Dendritic cell treated with granulocyte-macrophage colony-stimulating factor and Interleukin-4, amounts not matched to agents 40 ng/mL and 50 ng/mL, for 4 days (primary cell): ENCODE measurements around the gene GBGT1.
"Not testable (repeated sequence)": the region's sequence is repeated elsewhere in the genome, so short reads cannot be mapped to it uniquely, and the experiment has no call there.

Experiments used
- H3K27ac Mint-ChIP-seq: one replicate; pipeline ENCODE4 v1.8.0; 2022; ENCODE audit warnings: mild to moderate bottlenecking, mixed read lengths
- H3K27me3 Mint-ChIP-seq: one replicate; pipeline ENCODE4 v1.8.0; 2022; ENCODE audit warnings: mild to moderate bottlenecking, mixed read lengths
- H3K36me3 Mint-ChIP-seq: one replicate; pipeline ENCODE4 v1.8.0; 2022; ENCODE audit warnings: low read depth, mixed read lengths
- H3K4me1 Mint-ChIP-seq: one replicate; pipeline ENCODE4 v1.8.0; 2022; ENCODE audit warnings: low read depth, mixed read lengths
- H3K4me3 Mint-ChIP-seq: one replicate; pipeline ENCODE4 v1.8.0; 2022; ENCODE audit warnings: mild to moderate bottlenecking, moderate library complexity, mixed read lengths
- H3K9me3 Mint-ChIP-seq: one replicate; pipeline ENCODE4 v1.8.0; 2022; ENCODE audit warnings: mixed read lengths
- intact Hi-C: fragments of 100-400 bp; cut with micrococcal nuclease; formaldehyde crosslinking; loops from one replicate; pipeline ENCODE4 v1.15.0; 2022

Gene GBGT1

DNA sequence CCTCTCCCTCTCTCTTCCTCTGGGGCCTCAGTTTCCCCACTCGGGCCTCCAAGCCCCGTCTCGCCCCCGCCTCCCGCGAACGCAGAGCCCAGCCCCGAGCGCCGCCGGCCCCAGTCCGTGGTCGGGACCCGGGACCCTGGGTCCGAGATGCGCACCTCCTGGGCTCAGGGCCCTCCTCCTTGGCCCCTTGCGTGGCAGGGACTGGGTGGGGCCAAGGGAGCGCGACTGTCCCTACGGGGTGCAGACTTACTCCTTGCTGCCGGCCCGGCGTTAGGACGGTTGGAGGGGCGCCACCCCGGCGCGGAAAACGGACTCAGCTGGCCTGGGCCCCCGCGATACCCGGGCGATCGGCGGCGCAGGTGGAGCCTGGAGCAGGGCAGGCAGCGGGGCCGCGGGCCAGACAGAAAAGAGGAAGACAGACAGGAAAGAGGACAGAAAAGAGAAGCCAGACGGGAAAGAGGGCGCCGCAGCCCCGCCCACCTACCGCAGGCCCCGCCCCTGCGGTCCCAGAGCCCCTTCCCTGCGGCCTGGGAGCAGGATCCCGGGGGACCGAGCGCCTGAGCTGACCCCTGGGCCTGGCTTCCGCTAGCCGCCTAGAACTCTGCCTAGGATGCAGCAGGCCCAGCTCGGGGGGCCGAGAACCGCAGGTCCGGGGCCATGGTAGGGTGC is at the start of gene GBGT1:
GBGT1 (minus strand) TSS at position 411 of the 669 bp plus-strand sequence. CDS start 1,502 bp downstream, outside the sequence.
- Mint-ChIP-seq H3K36me3 (peaks cover 51% of the 10 kb centered on the region), H3K9me3 (no peaks in the 10 kb centered on the region), H3K27ac (peak within 1 kb of the TSS; percentile 92), H3K27me3 (peaks cover 12% of the 10 kb centered on the region), H3K4me3 (peak within 1 kb of the TSS; percentile 94), H3K4me1 (peaks cover 55% of the 10 kb centered on the region)
- intact Hi-C loops = no loop called here

DNA sequence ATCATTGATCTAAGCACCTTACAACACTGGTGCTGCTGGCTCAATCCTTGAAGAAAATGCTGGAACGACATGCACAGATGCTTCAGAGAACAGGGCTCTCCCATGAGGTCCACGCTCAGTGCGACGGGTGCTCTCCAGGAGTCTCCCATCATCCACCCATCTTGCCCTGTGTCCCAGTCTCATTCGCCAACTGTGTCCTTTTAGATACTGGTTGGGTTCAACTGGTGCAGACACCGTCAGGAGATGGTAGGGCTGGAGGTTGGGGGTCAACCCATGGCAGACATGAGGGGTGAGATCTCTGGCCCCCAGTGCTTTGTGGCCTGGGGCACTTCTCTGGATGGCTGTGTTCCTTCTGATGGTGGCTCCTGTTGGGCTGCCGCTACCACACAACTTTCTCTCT is 46.9 kb upstream of the GBGT1 start:
- no peaks in the 10 kb centered on the region for H3K9me3 Mint-ChIP-seq
- H3K36me3 Mint-ChIP-seq = no peaks in the 10 kb centered on the region
- H3K27ac Mint-ChIP-seq = no peak overlapping the region
- no peak overlapping the region for H3K4me3 Mint-ChIP-seq
- intact Hi-C loops = no loop called here
- H3K4me1 Mint-ChIP-seq = no peaks in the 10 kb centered on the region
- H3K27me3 Mint-ChIP-seq = peaks cover 26% of the 10 kb centered on the region

DNA sequence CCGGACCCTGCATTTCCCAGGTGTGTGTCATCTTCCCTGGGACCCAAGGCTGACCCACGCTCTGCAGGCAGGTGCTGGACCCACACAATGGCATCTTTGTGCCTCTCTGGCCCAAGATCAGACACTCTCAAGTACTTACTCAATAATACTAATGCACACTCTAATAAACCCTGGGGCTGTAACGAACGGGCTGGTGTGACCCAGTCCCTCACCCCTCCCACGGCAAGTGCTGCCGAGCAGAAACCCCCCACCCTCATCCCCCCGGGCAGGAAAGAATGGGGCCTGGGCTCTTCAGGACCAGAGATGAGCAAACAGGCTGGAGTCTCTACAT is 46.5 kb upstream of the GBGT1 start:
- no peak overlapping the region for H3K27ac Mint-ChIP-seq
- intact Hi-C loops = no loop called here
- no peaks in the 10 kb centered on the region for H3K9me3 Mint-ChIP-seq
- no peak overlapping the region for H3K4me3 Mint-ChIP-seq
- H3K36me3 Mint-ChIP-seq = no peaks in the 10 kb centered on the region
- H3K4me1 Mint-ChIP-seq = no peaks in the 10 kb centered on the region
- H3K27me3 Mint-ChIP-seq = peaks cover 23% of the 10 kb centered on the region

DNA sequence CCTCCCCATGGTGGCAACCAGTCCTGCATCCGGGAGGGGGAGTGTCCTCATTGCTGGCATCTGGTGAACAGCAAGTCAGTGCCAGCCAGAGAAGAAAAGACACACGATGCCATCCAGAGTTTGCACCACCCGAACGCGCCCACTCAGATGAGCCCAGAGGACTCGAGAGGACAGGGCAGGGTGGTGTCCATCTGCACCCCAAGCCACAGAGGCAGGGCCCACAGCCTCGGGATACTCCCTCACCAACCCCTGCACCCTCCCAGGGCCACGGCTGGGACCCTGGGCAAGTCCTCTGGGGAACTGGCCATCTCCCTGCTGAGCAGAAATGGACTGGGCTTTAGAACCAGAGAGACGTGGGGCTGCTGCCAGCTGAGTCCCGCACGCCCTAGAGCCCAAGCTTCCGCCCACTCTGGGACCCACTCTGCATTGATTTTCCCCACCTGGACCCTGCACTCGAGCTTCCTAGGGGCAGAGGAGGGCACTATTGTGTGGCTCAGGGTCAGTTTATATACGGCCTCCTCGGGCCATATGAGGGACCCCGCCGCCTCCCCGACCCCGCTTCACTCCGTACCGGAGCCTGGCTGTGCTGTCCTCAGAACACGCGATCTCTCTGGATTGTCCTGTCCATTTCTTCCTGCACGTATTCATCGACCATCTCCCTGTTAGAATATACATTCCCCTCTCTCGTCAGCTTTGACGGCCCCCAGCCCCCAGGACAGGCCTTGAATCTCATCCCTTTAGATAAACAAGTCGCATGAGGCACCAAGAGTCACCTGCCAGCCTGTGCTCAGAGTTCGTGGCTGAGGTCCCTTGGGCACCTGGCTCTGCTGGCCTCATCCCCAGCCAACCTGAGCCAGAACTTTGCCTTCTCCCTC is 45.9 kb upstream of the GBGT1 start:
- H3K27me3 Mint-ChIP-seq = peaks cover 20% of the 10 kb centered on the region
- H3K27ac Mint-ChIP-seq, H3K9me3 Mint-ChIP-seq, H3K4me3 Mint-ChIP-seq, H3K4me1 Mint-ChIP-seq, intact Hi-C loops, H3K36me3 Mint-ChIP-seq: not testable (repeated sequence)

DNA sequence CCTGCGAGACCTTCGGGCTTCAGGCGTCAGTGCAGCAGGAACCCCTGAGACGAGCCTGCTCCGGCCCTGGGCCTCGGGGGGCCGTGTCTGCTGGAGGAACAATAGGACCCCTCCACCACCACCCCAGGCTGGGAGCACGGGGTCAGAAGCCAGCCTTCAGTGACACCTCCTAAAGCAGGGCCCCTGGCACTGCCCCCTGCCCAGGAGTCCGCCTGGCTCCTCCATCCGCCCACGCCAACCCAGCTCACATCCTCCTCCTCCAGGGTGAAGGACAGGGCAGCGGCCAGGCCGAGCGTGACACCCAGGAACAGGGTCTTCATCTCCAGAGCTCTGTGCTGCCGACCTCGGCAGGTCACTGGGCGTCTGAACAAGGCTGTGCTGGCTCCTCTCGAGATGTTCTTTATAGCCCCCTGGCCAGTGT is 45.2 kb upstream of the GBGT1 start, which contains the start of gene OBP2B:
OBP2B (minus strand) TSS at position 371 of the 421 bp plus-strand sequence; CDS start at position 320, 51 bp downstream.
- H3K27me3 Mint-ChIP-seq = peaks cover 16% of the 10 kb centered on the region
- H3K9me3 Mint-ChIP-seq, H3K4me3 Mint-ChIP-seq, intact Hi-C loops, H3K36me3 Mint-ChIP-seq, H3K4me1 Mint-ChIP-seq, H3K27ac Mint-ChIP-seq: not testable (repeated sequence)

DNA sequence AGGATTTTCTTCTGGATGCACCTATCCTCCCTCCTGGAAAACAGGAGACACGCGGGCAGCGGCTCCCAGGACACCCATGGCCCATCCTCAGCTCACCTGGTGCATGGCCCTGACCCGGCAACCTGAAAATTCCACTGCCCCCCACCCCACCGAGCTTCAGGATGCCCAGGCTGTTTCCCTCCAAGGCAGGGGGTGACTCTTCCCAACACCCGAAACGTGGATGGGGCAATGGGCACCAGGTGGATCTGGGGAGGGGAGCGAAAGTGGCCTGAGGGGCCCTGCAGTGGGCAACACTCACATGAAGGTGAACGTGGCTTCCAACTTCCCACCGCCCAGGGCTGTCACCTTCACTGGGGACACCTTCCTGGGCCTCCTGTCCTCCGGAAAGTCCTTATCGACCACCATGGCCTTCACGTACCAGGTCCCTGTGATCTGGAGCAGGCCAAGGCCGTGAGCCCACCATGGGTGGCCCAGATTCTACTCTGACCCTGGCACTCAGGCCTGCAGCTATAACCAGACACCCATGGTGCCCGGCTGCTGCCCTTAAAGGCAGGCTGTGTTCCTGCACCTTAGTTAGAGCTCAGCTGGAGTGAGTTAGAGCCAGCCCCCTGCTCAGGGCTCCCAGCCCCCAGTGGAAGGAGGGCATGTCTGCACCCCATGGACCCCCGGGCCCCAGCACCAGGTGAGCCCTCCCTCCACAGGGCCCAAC is 44.6 kb upstream of the GBGT1 start:
- H3K4me3 Mint-ChIP-seq, intact Hi-C loops, H3K9me3 Mint-ChIP-seq, H3K4me1 Mint-ChIP-seq, H3K36me3 Mint-ChIP-seq, H3K27ac Mint-ChIP-seq: not testable (repeated sequence)
- peaks cover 15% of the 10 kb centered on the region for H3K27me3 Mint-ChIP-seq

DNA sequence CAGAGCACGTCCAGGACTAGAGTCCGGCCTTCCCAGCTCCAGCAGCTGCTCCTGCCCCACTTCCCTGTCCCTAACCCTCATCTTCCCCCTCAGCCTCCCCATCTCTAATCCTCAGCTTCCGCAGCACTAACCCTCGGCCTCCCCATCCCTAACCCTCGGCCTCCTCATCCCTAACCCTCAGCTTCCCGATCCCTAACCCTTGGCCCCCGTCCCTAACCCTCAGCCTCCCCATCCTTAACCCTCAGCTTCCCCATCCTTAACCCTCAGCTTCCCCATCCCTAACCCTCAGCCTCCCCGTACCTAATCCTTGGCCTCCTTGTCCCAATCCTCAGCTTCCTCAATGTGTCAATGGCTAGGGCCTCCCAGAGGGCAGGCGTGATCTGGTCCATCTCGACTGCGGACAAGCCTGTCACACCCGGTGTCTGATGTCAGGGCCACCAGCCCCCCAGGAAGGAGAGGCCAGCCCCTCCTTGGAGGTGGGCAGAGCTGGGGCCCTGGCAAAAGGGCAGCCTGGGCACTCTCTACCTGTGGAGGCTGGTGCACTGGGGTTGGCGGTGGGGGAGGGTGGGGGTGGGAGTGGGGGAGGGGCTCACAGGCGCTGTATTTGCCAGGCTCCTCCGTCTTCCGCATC is 43.9 kb upstream of the GBGT1 start:
- no peak overlapping the region for H3K27ac Mint-ChIP-seq
- H3K27me3 Mint-ChIP-seq = peaks cover 10% of the 10 kb centered on the region
- H3K36me3 Mint-ChIP-seq = no peaks in the 10 kb centered on the region
- no peaks in the 10 kb centered on the region for H3K4me1 Mint-ChIP-seq
- H3K9me3 Mint-ChIP-seq = no peaks in the 10 kb centered on the region
- intact Hi-C loops = no loop called here
- no peak overlapping the region for H3K4me3 Mint-ChIP-seq

DNA sequence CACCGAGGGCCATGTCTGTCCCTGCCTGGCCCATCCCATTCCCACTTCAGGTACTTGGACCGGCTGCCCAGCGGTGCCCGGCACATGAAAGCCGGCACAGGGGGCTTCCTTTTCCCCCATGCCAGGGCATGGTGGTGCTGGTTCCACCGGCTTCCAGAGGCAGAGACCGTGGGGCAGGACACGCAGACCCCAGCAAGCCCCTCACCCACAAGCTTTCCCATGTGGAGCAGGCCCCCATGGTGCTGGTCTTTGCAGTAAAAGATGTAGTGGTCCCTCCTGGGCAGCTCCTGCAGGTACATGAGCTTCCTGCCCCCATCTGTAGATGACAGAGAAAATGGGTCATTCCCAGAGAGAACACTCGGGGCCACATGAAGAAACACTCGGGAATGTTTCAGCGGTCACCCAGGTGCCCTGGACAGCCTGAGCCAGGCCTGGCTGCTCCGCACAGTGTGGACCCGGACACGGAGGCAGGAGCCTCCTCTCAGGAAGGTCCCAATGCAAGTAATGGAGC is 43.4 kb upstream of the GBGT1 start:
- H3K4me1 Mint-ChIP-seq = no peaks in the 10 kb centered on the region
- peaks cover 5% of the 10 kb centered on the region for H3K27me3 Mint-ChIP-seq
- intact Hi-C loops = no loop called here
- no peak overlapping the region for H3K4me3 Mint-ChIP-seq
- no peaks in the 10 kb centered on the region for H3K9me3 Mint-ChIP-seq
- H3K36me3 Mint-ChIP-seq = no peaks in the 10 kb centered on the region
- H3K27ac Mint-ChIP-seq = no peak overlapping the region

DNA sequence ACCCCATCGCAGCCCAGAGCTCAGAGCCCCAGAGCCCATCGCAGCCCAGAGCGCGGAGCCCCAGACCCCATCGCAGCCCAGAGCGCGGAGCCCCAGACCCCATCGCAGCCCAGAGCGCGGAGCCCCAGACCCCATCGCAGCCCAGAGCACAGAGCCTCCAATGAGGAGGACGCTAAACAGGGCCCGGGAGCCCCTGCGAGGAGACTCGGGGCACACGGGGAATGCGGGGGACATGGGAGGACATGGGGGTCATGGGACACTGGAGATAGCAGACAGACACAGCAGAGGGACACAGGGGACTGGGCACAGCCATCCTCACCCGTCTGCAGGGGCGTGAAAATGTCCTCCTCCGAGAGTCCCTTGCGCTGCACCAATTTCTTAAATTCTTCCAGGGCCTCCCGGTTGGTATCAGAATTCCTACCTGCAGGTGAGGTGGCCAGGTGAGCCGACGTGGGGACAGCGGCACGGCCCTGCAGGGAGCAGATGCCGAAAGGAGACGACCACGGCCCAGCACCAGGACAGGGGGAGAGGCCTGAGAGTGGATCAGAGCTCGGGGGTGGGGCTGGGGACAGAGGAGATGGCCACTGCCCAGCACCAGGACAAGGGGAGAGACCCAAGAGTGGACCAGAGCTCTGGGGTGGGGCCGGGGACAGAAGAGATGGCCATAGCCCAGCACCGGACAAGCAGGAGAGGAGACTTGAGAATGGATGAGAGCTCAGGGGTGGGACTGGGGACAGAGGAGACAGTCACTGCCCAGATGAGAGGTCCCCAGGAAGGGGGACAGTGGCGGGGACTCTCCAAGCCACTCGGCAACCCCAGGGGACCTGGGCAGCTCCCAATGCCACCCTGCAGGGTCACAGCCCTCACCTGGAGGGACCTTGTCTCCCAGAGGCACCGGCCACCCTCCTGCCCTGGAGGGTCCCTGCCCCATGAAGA is 42.5 kb upstream of the GBGT1 start:
- Mint-ChIP-seq H3K36me3 (no peaks in the 10 kb centered on the region), H3K27me3 (peaks cover 3% of the 10 kb centered on the region)
- intact Hi-C loops = no loop called here

DNA sequence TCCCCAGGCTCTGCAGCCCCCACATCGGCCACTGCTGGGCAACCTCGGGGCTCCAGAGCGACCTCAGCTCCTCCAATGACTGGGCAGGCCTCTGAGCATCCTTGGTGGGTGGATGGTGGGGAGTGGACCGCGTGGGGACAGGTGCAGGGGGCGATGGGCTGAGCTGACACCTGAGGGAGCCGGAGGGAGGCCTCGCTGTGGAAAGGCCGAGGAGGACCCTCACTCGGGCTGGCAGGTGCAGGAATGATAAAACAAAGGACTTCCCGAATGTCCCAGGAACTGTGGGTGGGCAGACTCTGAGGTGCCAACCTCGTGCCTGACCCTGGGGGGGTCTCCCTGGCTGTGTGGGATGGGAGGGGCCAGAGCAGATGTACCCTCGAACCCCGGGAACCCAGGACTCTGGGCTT is 41.8 kb upstream of the GBGT1 start:
- H3K9me3 Mint-ChIP-seq, H3K36me3 Mint-ChIP-seq, H3K27ac Mint-ChIP-seq, H3K27me3 Mint-ChIP-seq, intact Hi-C loops, H3K4me1 Mint-ChIP-seq, H3K4me3 Mint-ChIP-seq: not testable (repeated sequence)

More for the DNA sequence above, 42.5 kb upstream of the GBGT1 start:
- Mint-ChIP-seq H3K4me3 (no peak overlapping the region), H3K9me3 (no peaks in the 10 kb centered on the region), H3K27ac (no peak overlapping the region), H3K4me1 (no peaks in the 10 kb centered on the region)

DNA sequence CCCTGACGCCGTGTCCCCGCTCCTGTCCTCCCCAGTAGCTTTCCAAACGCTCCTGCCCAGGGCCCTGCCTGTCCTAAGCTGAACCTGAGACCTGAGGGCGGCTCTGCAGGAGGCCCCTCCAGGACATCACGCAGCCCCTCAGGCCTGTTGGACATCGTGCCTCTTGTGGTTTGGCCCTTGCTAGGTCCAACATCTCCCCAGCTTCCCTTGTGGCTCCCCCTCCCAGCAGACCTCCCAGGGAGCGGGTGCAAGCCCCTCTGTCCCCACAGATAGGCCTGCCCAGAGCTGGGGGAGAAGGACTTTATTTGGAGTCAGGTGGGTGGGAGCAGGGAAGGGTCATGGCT is 41.3 kb upstream of the GBGT1 start:
- H3K9me3 Mint-ChIP-seq = peaks cover 5% of the 10 kb centered on the region
- H3K4me1 Mint-ChIP-seq = peaks cover 3% of the 10 kb centered on the region
- H3K36me3 Mint-ChIP-seq = no peaks in the 10 kb centered on the region
- H3K27ac Mint-ChIP-seq = no peak overlapping the region
- intact Hi-C loops = no loop called here
- no peak overlapping the region for H3K4me3 Mint-ChIP-seq
- peaks cover 12% of the 10 kb centered on the region for H3K27me3 Mint-ChIP-seq

DNA sequence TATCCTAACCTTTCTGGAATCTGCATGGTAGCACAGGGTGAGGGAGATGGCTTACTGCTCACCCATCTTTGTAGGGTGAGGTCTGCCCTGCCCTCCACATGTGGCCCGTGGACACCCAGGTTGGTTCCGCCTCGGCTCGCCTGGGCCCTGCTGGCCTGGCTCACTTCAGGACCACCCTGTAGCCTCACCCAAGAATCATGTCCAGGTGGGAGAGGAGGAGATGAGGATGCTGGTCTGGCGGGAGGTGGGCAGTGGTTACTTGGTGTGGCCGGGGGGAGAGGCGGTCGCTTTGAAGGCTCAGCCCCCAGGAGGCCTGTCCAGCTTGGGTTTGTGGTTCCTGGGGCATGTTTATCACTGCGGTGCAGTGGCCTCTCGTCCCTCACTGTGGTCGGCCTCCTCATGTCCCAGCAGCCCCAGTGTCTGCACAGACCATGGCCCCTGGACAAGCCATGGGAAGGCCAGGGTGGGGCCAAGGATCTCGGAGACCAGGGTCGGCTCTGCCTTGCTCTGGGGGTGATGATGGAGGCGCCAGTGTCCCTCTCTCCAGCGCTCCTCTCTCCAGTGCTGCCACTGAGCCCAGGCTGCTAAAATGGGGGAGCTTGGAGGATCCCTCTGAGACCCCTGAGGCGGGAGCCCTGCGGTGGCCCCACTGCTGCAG is 40.8 kb upstream of the GBGT1 start:
- Mint-ChIP-seq H3K4me3 (no peak overlapping the region), H3K4me1 (peaks cover 5% of the 10 kb centered on the region), H3K27me3 (peaks cover 12% of the 10 kb centered on the region), H3K36me3 (no peaks in the 10 kb centered on the region), H3K9me3 (peaks cover 8% of the 10 kb centered on the region), H3K27ac (no peak overlapping the region)
- intact Hi-C loops = no loop called here
